ENCODE results near the gene PARK7. TPM values are rescaled to one million over a fixed set of nuclear protein-coding genes. Genes with fewer than 3 reads are reported as not detected.
A peak's percentile ranks its signal among the peaks of the same experiment; 100 is the strongest.

Gene PARK7
- polyA plus RNA-seq, 2 of the 4 experiments (the other 2 are of a cell fraction): 372 to 446 TPM

DNA sequence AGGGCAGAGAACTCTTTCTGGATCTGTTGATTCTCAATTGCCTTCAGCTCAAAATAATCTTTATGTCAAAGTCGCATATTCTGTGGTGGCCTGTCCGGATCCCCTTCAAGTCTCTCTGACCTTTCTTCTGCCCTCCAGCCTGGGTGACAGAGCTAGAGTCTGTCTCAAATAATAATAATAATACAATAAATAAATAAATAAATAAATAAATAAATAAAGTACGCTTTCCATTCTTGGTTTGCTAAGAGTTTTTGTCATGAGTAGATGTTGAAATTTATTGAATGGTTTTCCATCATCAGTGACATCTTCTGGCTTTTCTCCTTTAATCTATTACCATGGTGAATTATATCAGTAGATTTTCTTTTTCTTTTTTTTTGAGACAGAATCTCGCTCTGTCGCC is 33.9 kb downstream of the PARK7 start:
- DNase-seq (ENCODE audit: low read depth in 1 of 2, low spot score in 1 of 2): no peak
- TF ChIP-seq EHF (CRISPR knock-in tag; IDR thresholded peaks at IDR 0.05) (no peak), ZC3H11A (IDR thresholded peaks at IDR 0.05) (peak; percentile 30; the same call in 1 of the 2 replicates), RNF2 (IDR thresholded peaks at IDR 0.05; ENCODE audit: borderline replicate concordance, low read depth) (no peak)
- TF ChIP-seq, protein P1, sequence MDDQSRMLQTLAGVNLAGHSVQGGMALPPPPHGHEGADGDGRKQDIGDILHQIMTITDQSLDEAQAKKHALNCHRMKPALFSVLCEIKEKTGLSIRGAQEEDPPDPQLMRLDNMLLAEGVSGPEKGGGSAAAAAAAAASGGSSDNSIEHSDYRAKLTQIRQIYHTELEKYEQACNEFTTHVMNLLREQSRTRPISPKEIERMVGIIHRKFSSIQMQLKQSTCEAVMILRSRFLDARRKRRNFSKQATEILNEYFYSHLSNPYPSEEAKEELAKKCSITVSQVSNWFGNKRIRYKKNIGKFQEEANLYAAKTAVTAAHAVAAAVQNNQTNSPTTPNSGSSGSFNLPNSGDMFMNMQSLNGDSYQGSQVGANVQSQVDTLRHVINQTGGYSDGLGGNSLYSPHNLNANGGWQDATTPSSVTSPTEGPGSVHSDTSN (IDR thresholded peaks at IDR 0.05): no peak
- no peak for ATAC-seq
- no peak for FAIRE-seq
- no peak overlapping the region for H3K4me2 ChIP-seq
- CTCF ChIA-PET: interaction anchor here (1.3 kb wide), 1 partner anchor 13 kb away, joined by 3 read pairs; no protein-coding TSS in a partner anchor
- POLR2A ChIA-PET: no interaction called here
- 0 out of 3 replicates have a peak, but pooled peaks cover 3% of the 10 kb centered on the region for H3K9me3 ChIP-seq
- H3K4me1 ChIP-seq: no peaks in the 10 kb centered on the region
- WGBS (ENCODE audit: missing lambda C conversion rate): 88% methylated on average over 5 of the region's 5 CpGs
- H3K4me3 ChIP-seq: no peak overlapping the region
- H3K27ac ChIP-seq: no peak overlapping the region

DNA sequence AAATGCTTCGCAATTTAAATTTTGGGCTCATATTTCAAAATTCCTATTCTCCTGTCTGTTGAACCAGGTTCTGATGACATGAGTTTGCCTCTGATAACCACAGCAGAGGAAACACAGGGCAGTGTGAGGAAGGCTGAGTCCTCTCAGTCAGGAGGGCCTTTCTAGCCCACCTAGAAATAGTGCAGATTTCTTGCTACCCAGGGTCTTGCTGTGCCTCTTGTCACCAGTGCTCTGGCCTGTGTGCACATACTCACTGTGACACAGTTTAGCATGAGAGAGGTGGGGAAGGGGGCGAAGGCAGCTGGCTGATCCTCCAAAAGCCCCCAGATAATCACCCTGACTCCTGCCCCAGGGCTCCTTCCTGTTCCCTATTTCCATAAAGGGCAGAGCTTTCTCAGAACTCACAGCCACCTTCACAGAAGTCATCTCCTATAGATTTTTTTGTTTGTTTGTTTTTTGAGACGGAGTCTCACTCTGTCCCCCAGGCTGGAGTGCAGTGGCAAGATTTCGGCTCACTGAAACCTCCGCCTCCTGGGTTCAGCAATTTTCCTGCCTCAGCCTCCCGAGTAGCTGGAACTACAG is 40.9 kb downstream of the PARK7 start:
- Histone ChIP-seq H3K27ac (peak overlapping the region; percentile 93 to 94; a peak in 4 of 6 replicates), H3K4me1 (peaks cover 45% of the 10 kb centered on the region), H3K4me3 (no peak overlapping the region), H3K4me2 (no peak overlapping the region), H3K9me3 (0 out of 3 replicates have a peak, but pooled peaks cover 3% of the 10 kb centered on the region)
- FAIRE-seq (no peak), ATAC-seq (no peak), DNase-seq (ENCODE audit: low read depth in 1 of 2, low spot score in 1 of 2) (no peak)
- no peak for TF ChIP-seq SREBF2 (IDR thresholded peaks at IDR 0.05)
- TF ChIP-seq MYC (IDR thresholded peaks at IDR 0.05; ENCODE audit: borderline replicate concordance, low read length): no peak
- no peak for TF ChIP-seq EP300 (IDR thresholded peaks at IDR 0.05)
- no peak for TF ChIP-seq EHF (CRISPR knock-in tag; IDR thresholded peaks at IDR 0.05)
- no peak for TF ChIP-seq CBX8 (IDR thresholded peaks at IDR 0.05)
- 88% methylated on average over 6 of the region's 6 CpGs for WGBS (ENCODE audit: missing lambda C conversion rate)
- ChIA-PET POLR2A (no interaction called here), CTCF (interaction anchor here (0.5 to 0.6 kb wide), 2 partner anchors 9 to 202 kb away, joined by 3 read pairs; no protein-coding TSS in a partner anchor)

DNA sequence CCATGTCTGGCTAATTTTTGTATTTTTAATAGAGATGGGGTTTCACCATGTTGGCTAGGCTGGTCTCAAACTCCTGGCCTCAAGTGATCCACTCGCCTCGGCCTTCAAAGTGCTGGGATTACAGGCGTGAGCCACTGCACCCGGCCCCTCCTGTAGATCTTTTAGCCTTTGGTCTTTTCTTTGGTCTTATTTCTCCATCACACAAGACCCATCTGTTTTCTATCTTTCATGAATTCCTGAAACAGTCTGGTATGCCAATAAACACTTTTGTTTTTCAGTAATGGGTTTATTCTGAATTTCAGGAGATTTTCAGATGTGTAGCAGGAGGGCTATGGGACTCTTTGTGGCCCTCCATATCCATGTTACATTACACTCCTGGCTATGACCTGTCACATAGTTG is 41.4 kb downstream of the PARK7 start:
- POLR2A ChIA-PET: no interaction called here

DNA sequence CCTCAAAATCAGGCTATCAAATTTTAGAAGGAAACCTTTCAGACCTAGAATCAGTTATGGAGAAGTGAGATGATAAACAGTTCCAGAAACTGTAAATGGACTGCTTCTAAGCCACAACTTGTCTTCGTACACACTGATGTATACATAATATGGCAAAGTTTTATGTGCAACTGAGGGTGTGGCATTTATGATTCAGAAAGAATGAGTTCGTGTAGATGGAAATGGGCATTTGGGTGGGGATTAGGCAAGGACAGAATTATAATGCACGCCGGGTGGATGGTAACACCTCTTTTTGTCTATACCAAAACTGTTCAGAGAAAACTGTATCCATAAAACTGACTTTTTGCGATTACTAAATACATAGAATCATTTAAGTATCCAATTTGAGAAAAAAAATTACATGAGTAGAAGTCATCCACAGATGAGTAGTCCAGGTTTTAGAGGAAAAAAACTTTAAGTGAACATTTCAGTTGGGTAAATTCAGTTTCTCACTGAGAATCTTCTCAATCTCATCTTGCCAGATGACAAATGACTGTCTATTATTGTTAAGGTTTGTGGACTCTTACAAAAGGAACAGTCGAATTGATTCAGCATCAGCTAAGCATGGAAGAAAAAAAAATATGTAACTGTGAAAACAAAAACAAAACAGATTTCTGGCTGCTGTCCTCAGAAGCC is 42.1 kb downstream of the PARK7 start:
- Histone ChIP-seq H3K4me1 (peaks cover 53% of the 10 kb centered on the region), H3K4me2 (peak overlapping the region; percentile 84), H3K27ac (peak overlapping the region; percentile 93 to 94), H3K9me3 (no peaks in the 10 kb centered on the region), H3K4me3 (no peak overlapping the region; the same call in 2 of the 3 replicates)
- ChIA-PET POLR2A (no interaction called here), CTCF (interaction anchor here (0.9 to 4.7 kb wide), 5 partner anchors 10 to 28 kb away, joined by 3 to 19 read pairs (median 6); no protein-coding TSS in a partner anchor)
- ATAC-seq (no peak), FAIRE-seq (no peak), DNase-seq (ENCODE audit: low read depth in 1 of 2, low spot score in 1 of 2) (no peak)
- WGBS (ENCODE audit: missing lambda C conversion rate): 60% methylated on average over 6 of the region's 6 CpGs
- TF ChIP-seq RAD21 (conservative IDR thresholded peaks at IDR 0.05 in 1 of 2, IDR thresholded peaks at IDR 0.05 in 1 of 2) (no peak), HOXB5 (CRISPR knock-in tag; IDR thresholded peaks at IDR 0.05) (no peak), JUNB (IDR thresholded peaks at IDR 0.05) (no peak), POLR2A (IDR thresholded peaks at IDR 0.05; ENCODE audit: low read length) (no peak)

More for the DNA sequence above, 41.4 kb downstream of the PARK7 start:
- DNase-seq (ENCODE audit: low read depth in 1 of 2, low spot score in 1 of 2) (no peak), ATAC-seq (no peak), FAIRE-seq (no peak)
- Histone ChIP-seq H3K4me3 (no peak overlapping the region), H3K9me3 (0 out of 3 replicates have a peak, but pooled peaks cover 3% of the 10 kb centered on the region), H3K27ac (peak overlapping the region; percentile 93 to 94), H3K4me1 (peaks cover 49% of the 10 kb centered on the region), H3K4me2 (peak overlapping the region; percentile 84; the same call in 2 of the 3 replicates)
- CTCF ChIA-PET: interaction anchor here (0.5 to 0.6 kb wide), 2 partner anchors 10 to 202 kb away, joined by 3 read pairs; no protein-coding TSS in a partner anchor
- no peak for TF ChIP-seq KDM1A (IDR thresholded peaks at IDR 0.05; ENCODE audit: low read depth)
- no peak for TF ChIP-seq JUNB (IDR thresholded peaks at IDR 0.05)
- no peak for TF ChIP-seq RNF2 (IDR thresholded peaks at IDR 0.05; ENCODE audit: borderline replicate concordance, low read depth)
- no peak for TF ChIP-seq NPAS2 (CRISPR knock-in tag; IDR thresholded peaks at IDR 0.05; ENCODE audit: borderline replicate concordance)
- TF ChIP-seq POLR2AphosphoS2 (conservative IDR thresholded peaks at IDR 0.05; ENCODE audit: low read length): no peak
- TF ChIP-seq EHMT2 (IDR thresholded peaks at IDR 0.05; ENCODE audit: low read depth): no peak
- TF ChIP-seq, protein P2, sequence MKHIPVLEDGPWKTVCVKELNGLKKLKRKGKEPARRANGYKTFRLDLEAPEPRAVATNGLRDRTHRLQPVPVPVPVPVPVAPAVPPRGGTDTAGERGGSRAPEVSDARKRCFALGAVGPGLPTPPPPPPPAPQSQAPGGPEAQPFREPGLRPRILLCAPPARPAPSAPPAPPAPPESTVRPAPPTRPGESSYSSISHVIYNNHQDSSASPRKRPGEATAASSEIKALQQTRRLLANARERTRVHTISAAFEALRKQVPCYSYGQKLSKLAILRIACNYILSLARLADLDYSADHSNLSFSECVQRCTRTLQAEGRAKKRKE (CRISPR knock-in tag; IDR thresholded peaks at IDR 0.05; ENCODE audit: low read depth): no peak
- no peak for TF ChIP-seq HDAC2 (IDR thresholded peaks at IDR 0.05)
- TF ChIP-seq ZFP36 (IDR thresholded peaks at IDR 0.05; ENCODE audit: borderline replicate concordance, partially characterized antibody): no peak
- no peak for TF ChIP-seq CEBPB (IDR thresholded peaks at IDR 0.05)
- WGBS (ENCODE audit: missing lambda C conversion rate): 91% methylated on average over 4 of the region's 4 CpGs

All from A549 (cell line).